HG02678 (cell line): ENCODE measurements around the gene RNMT.
A peak's percentile ranks its signal among the peaks of the same experiment; 100 is the strongest.
"Not testable (repeated sequence)": the region's sequence is repeated elsewhere in the genome, so short reads cannot be mapped to it uniquely, and the experiment has no call there.

Source experiments
- ATAC-seq: cut with Tn5 transposase; IDR thresholded peaks from one replicate; pipeline ENCODE4 v1.9.1; 2021; ENCODE audit warnings: mild to moderate bottlenecking, moderate library complexity; ENCODE audit not compliant: unreplicated experiment

Gene RNMT

GRCh38 chr18:13730481-13730880, 4.0 kb downstream of the RNMT start:
- no peak for ATAC-seq

- ATAC-seq, result no peak
These were observed 9.2 kb downstream of the RNMT start for GRCh38 chr18:13735681-13736080.

GRCh38 chr18:13745696-13746095, 19.2 kb downstream of the RNMT start:
- ATAC-seq, result no peak

- no peak for ATAC-seq
These were observed 20.2 kb downstream of the RNMT start for GRCh38 chr18:13746633-13747032.

- not testable (repeated sequence) for ATAC-seq
These were observed 25.1 kb downstream of the RNMT start for GRCh38 chr18:13751599-13751998.

GRCh38 chr18:13756261-13756660, 29.8 kb downstream of the RNMT start:
- ATAC-seq, result no peak

- no peak for ATAC-seq
These were observed 30.2 kb downstream of the RNMT start for GRCh38 chr18:13756671-13757070.

- no peak for ATAC-seq
These were observed 32.1 kb downstream of the RNMT start for GRCh38 chr18:13758622-13759021.

- no peak for ATAC-seq
These were observed 33.6 kb downstream of the RNMT start for GRCh38 chr18:13760047-13760446.

- no peak for ATAC-seq
These were observed 36.4 kb downstream of the RNMT start for GRCh38 chr18:13762690-13763439.

- ATAC-seq, result no peak
These were observed 48.6 kb downstream of the RNMT start for GRCh38 chr18:13775058-13775457.

GRCh38 chr18:13791181-13791580, 64.7 kb downstream of the RNMT start:
- ATAC-seq, result no peak

- ATAC-seq, result no peak
These were observed 67.3 kb downstream of the RNMT start for GRCh38 chr18:13793819-13794218.

- ATAC-seq, result no peak
These were observed 70.0 kb downstream of the RNMT start for GRCh38 chr18:13796515-13796914.

- no peak for ATAC-seq
These were observed 70.7 kb downstream of the RNMT start for GRCh38 chr18:13797157-13797611.

- ATAC-seq, result no peak
These were observed 72.9 kb downstream of the RNMT start for GRCh38 chr18:13799396-13799795.

- ATAC-seq, result no peak
These were observed 74.2 kb downstream of the RNMT start for GRCh38 chr18:13800505-13801259.

GRCh38 chr18:13801260-13801601, 74.8 kb downstream of the RNMT start:
- ATAC-seq, result no peak

GRCh38 chr18:13804305-13804704, 77.8 kb downstream of the RNMT start:
- peak; percentile 58 for ATAC-seq

- ATAC-seq, result no peak
These were observed 82.0 kb downstream of the RNMT start for GRCh38 chr18:13808294-13809042.

- ATAC-seq, result no peak
These were observed 82.6 kb downstream of the RNMT start for GRCh38 chr18:13809043-13809430.
